Duodenal mucosa (tissue), 2 donors: Measurements from ENCODE around the gene FNIP1.
A peak's percentile ranks its signal among the peaks of the same experiment; 100 is the strongest.
"Not testable (repeated sequence)": the region's sequence is repeated elsewhere in the genome, so short reads cannot be mapped to it uniquely, and the experiment has no call there.

Experiments used
- H3K27ac ChIP-seq: one replicate; pipeline ENCODE4 v1.7.0; 2013; ENCODE audit warnings: low read depth, low read length
- H3K27me3 ChIP-seq, 2 donors: one replicate each; pipeline ENCODE4 v1.7.0; 2013; ENCODE audit warnings: low read length in 2 of 2, control low read depth in 1 of 2; ENCODE audit not compliant: insufficient read depth in 2 of 2, control insufficient read depth in 1 of 2
- H3K36me3 ChIP-seq, 2 donors: one replicate each; pipeline ENCODE4 v1.7.0; 2013; ENCODE audit warnings: low read length in 2 of 2, control low read depth in 1 of 2; ENCODE audit not compliant: insufficient read depth in 2 of 2, control insufficient read depth in 1 of 2
- H3K4me1 ChIP-seq, 2 donors: one replicate each; pipeline ENCODE4 v1.7.0; 2013; ENCODE audit warnings: low read length in 2 of 2, control low read depth in 1 of 2; ENCODE audit not compliant: insufficient read depth in 2 of 2, control insufficient read depth in 1 of 2
- H3K4me3 ChIP-seq, 2 donors: one replicate each; pipeline ENCODE4 v1.7.0; 2013; ENCODE audit warnings: low read length in 2 of 2, low read depth in 1 of 2
- H3K9ac ChIP-seq, 2 donors: one replicate each; pipeline ENCODE4 v1.7.0; 2013; ENCODE audit warnings: low read length in 2 of 2, low read depth in 1 of 2
- H3K9me3 ChIP-seq, 2 donors: one replicate each; pipeline ENCODE4 v1.7.0; 2013; ENCODE audit warnings: low read length in 2 of 2, control low read depth in 1 of 2; ENCODE audit not compliant: control insufficient read depth in 1 of 2

The FNIP1 gene

GRCh38 chr5:131796793-131797693, at the start of gene FNIP1:
FNIP1 (minus strand) TSS chr5:131797017; CDS start chr5:131796921, 96 bp downstream.
- H3K4me1 ChIP-seq, result peaks cover 4 to 13% of the 10 kb centered on the region in 2 donors
- no peaks in the 10 kb centered on the region for H3K9me3 ChIP-seq
- H3K4me3 ChIP-seq, result peak within 1 kb of the TSS; percentile 81 to 98
- H3K27ac ChIP-seq, result peak within 1 kb of the TSS; percentile 97
- peak within 1 kb of the TSS; percentile 96 to 99 for H3K9ac ChIP-seq
- no peaks in the 10 kb centered on the region for H3K36me3 ChIP-seq
- H3K27me3 ChIP-seq, result no peaks in the 10 kb centered on the region

GRCh38 chr5:131846536-131846935, 49.7 kb upstream of the FNIP1 start:
- H3K9me3 ChIP-seq, result peaks cover 8 to 26% of the 10 kb centered on the region in 2 donors
- no peak overlapping the region for H3K9ac ChIP-seq
- no peaks in the 10 kb centered on the region for H3K27me3 ChIP-seq
- no peak overlapping the region for H3K4me3 ChIP-seq
- H3K36me3 ChIP-seq, result no peaks in the 10 kb centered on the region
- no peaks in the 10 kb centered on the region for H3K4me1 ChIP-seq
- H3K27ac ChIP-seq, result no peak overlapping the region

- H3K27ac ChIP-seq, result no peak overlapping the region
Observed at GRCh38 chr5:131845828-131846227, 49.0 kb upstream of the FNIP1 start.

GRCh38 chr5:131842971-131843370, 46.2 kb upstream of the FNIP1 start:
- H3K27ac ChIP-seq, H3K9ac ChIP-seq, H3K4me3 ChIP-seq, H3K27me3 ChIP-seq, H3K36me3 ChIP-seq, H3K4me1 ChIP-seq: not testable (repeated sequence)
- peaks cover 5 to 16% of the 10 kb centered on the region in 2 donors for H3K9me3 ChIP-seq

More at GRCh38 chr5:131845828-131846227, 49.0 kb upstream of the FNIP1 start:
- H3K9me3 ChIP-seq, result peaks cover 8 to 26% of the 10 kb centered on the region in 2 donors
- no peak overlapping the region for H3K9ac ChIP-seq
- no peaks in the 10 kb centered on the region for H3K36me3 ChIP-seq
- H3K27me3 ChIP-seq, result no peaks in the 10 kb centered on the region
- H3K4me1 ChIP-seq, result no peaks in the 10 kb centered on the region
- H3K4me3 ChIP-seq, result no peak overlapping the region

- not testable (repeated sequence) for H3K27ac ChIP-seq, H3K9ac ChIP-seq
Observed at GRCh38 chr5:131832702-131833101, 35.9 kb upstream of the FNIP1 start.

GRCh38 chr5:131825404-131826013, 28.7 kb upstream of the FNIP1 start:
- Histone ChIP-seq H3K36me3 (no peaks in the 10 kb centered on the region), H3K4me3 (no peak overlapping the region), H3K4me1 (no peaks in the 10 kb centered on the region), H3K9me3 (no peaks in the 10 kb centered on the region), H3K27ac (no peak overlapping the region), H3K9ac (no peak overlapping the region), H3K27me3 (no peaks in the 10 kb centered on the region)

More at GRCh38 chr5:131832702-131833101, 35.9 kb upstream of the FNIP1 start:
- not testable (repeated sequence) for H3K36me3 ChIP-seq, H3K9me3 ChIP-seq, H3K4me3 ChIP-seq, H3K4me1 ChIP-seq, H3K27me3 ChIP-seq

- H3K27ac ChIP-seq, result no peak overlapping the region
- H3K4me1 ChIP-seq, result no peaks in the 10 kb centered on the region
- no peaks in the 10 kb centered on the region for H3K9me3 ChIP-seq
- no peak overlapping the region for H3K4me3 ChIP-seq
- no peaks in the 10 kb centered on the region for H3K27me3 ChIP-seq
- no peak overlapping the region for H3K9ac ChIP-seq
- no peaks in the 10 kb centered on the region for H3K36me3 ChIP-seq
Observed at GRCh38 chr5:131824631-131825030, 27.8 kb upstream of the FNIP1 start.

- Histone ChIP-seq H3K27me3 (no peaks in the 10 kb centered on the region), H3K36me3 (no peaks in the 10 kb centered on the region), H3K4me3 (no peak overlapping the region), H3K4me1 (no peaks in the 10 kb centered on the region), H3K9me3 (no peaks in the 10 kb centered on the region), H3K9ac (no peak overlapping the region), H3K27ac (no peak overlapping the region)
Observed at GRCh38 chr5:131821221-131821620, 24.4 kb upstream of the FNIP1 start.

- H3K9ac ChIP-seq, result no peak overlapping the region
- H3K9me3 ChIP-seq, result no peaks in the 10 kb centered on the region
- no peaks in the 10 kb centered on the region for H3K4me1 ChIP-seq
- no peak overlapping the region for H3K27ac ChIP-seq
- no peak overlapping the region for H3K4me3 ChIP-seq
- no peaks in the 10 kb centered on the region for H3K27me3 ChIP-seq
- no peaks in the 10 kb centered on the region for H3K36me3 ChIP-seq
Observed at GRCh38 chr5:131818001-131818724, 21.3 kb upstream of the FNIP1 start.

- Histone ChIP-seq H3K36me3 (no peaks in the 10 kb centered on the region), H3K4me1 (no peaks in the 10 kb centered on the region), H3K4me3 (no peak overlapping the region), H3K9ac (no peak overlapping the region), H3K9me3 (no peaks in the 10 kb centered on the region), H3K27me3 (no peaks in the 10 kb centered on the region), H3K27ac (no peak overlapping the region)
Observed at GRCh38 chr5:131814990-131815389, 18.2 kb upstream of the FNIP1 start.
